GM12878 (cell line): ENCODE data around the gene FAM25G. TPM values are rescaled to one million over a fixed set of nuclear protein-coding genes. Genes with fewer than 3 reads are reported as not detected.

Source experiments
- ATAC-seq: fragments of 200-7000 bp; cut with Tn5 transposase; 3 replicates; pipeline ENCODE4 v1.9.1; 2020; ENCODE audit warnings: mild to moderate bottlenecking, moderate library complexity
- BruUV-seq: library from RNA; stranded (reverse); fragments of 400-500 nt; replicated peaks from 2 replicates; lab custom pipeline; 2021; lab: Mats Ljungman, UMichigan
- CTCF ChIA-PET: fragments of 300-600 bp; sonication (Branson Sonifier 250); formaldehyde crosslinking; extraction: SDS; loops from one replicate; lab custom pipeline; 2021; ENCODE audit warnings: inconsistent platforms; lab: Yijun Ruan, JAX
- POLR2A ChIA-PET: fragments of 350-600 bp; formaldehyde crosslinking; extraction: SDS; loops from one replicate; lab custom pipeline; 2021; ENCODE audit warnings: inconsistent platforms; lab: Charles Lee
- RAD21 ChIA-PET: fragments of 300-600 bp; sonication (Branson Sonifier 250); formaldehyde crosslinking; loops from one replicate; lab custom pipeline; 2023; ENCODE audit warnings: antibody characterized with exemption; ENCODE audit not compliant: unreplicated experiment; lab: Charles Lee
- SMC1A ChIA-PET: fragments of 300-600 bp; sonication (Branson Sonifier 250); formaldehyde crosslinking; loops from one replicate; lab custom pipeline; 2023; ENCODE audit not compliant: unreplicated experiment, uncharacterized antibody; lab: Charles Lee
- DNase-seq: peaks from one replicate; pipeline ENCODE4 v3.0.0-alpha.2; 2011; ENCODE audit warnings: low read depth, low spot score
- FAIRE-seq: peaks from 3 replicates; lab custom pipeline; 2011; peaks lifted over from hg19 to GRCh38; lab: Jason Lieb, UNC
- H2AFZ ChIP-seq: 2 replicates; pipeline ENCODE4 v1.6.0; 2011; ENCODE audit warnings: low read depth, low read length, control low read depth; ENCODE audit not compliant: control insufficient read depth
- H3K27ac ChIP-seq: 2 replicates; pipeline ENCODE4 v1.5.1; 2011; ENCODE audit warnings: control low read depth; ENCODE audit not compliant: control insufficient read depth, insufficient read depth
- H3K27me3 ChIP-seq, 2 experiments: replicated peaks in 1 of 2; 2 replicates each; pipeline versions ENCODE4 v1.6.0 to v1.6.1; 2011; ENCODE audit warnings: low read length in 1 of 2; ENCODE audit not compliant: control insufficient read depth in 2 of 2, insufficient read depth in 2 of 2
- H3K36me3 ChIP-seq, 2 experiments: 2 replicates each; pipeline ENCODE4 v1.5.1; 2011; ENCODE audit warnings: low read length in 1 of 2; ENCODE audit not compliant: control insufficient read depth in 2 of 2, insufficient read depth in 2 of 2
- H3K4me1 ChIP-seq: 2 replicates; pipeline ENCODE4 v1.6.1; 2011; ENCODE audit warnings: mild to moderate bottlenecking, low read length, moderate library complexity, mixed read lengths; ENCODE audit not compliant: control insufficient read depth, insufficient read depth
- H3K4me2 ChIP-seq: 2 replicates; pipeline ENCODE4 v1.6.0; 2011; ENCODE audit warnings: control low read depth; ENCODE audit not compliant: control insufficient read depth, insufficient read depth
- H3K4me3 ChIP-seq: fragments of 200-600 bp; sonication (generic); 2 replicates; pipeline ENCODE4 v1.5.1; 2016
- H3K79me2 ChIP-seq: 2 replicates; pipeline ENCODE4 v1.6.0; 2011; ENCODE audit warnings: low read length; ENCODE audit not compliant: control insufficient read depth, insufficient read depth
- H3K9ac ChIP-seq: 2 replicates; pipeline ENCODE4 v1.8.0; 2011; ENCODE audit warnings: low read length, control low read depth, mixed read lengths; ENCODE audit not compliant: control insufficient read depth, insufficient read depth
- H3K9me3 ChIP-seq: replicated peaks from 3 replicates; pipeline ENCODE4 v1.5.1; 2011; ENCODE audit warnings: mild to moderate bottlenecking, low read length; ENCODE audit not compliant: control insufficient read depth, insufficient read depth
- H4K20me1 ChIP-seq: 2 replicates; pipeline ENCODE4 v1.6.0; 2011; ENCODE audit not compliant: control insufficient read depth, insufficient read depth
- BRCA1 ChIP-seq: IDR thresholded peaks from 2 replicates; pipeline ENCODE4 v1.6.1; 2011; ENCODE audit warnings: low read depth, low read length, improper control_type of control experiment
- CHD2 ChIP-seq: IDR thresholded peaks from 2 replicates; pipeline ENCODE4 v1.6.1; 2011; ENCODE audit warnings: low read depth, low read length, improper control_type of control experiment, borderline replicate concordance
- HDGF ChIP-seq: fragments of 450-650 bp; IDR thresholded peaks from 2 replicates; pipeline ENCODE4 v1.6.1; 2016; ENCODE audit warnings: antibody characterized with exemption
- NFYA ChIP-seq: IDR thresholded peaks from 2 replicates; pipeline ENCODE4 v1.6.1; 2011; ENCODE audit warnings: low read depth, mild to moderate bottlenecking, low read length, improper control_type of control experiment, borderline replicate concordance
- NFYB ChIP-seq: IDR thresholded peaks from 2 replicates; pipeline ENCODE4 v1.6.1; 2011; ENCODE audit warnings: low read depth, mild to moderate bottlenecking, low read length, improper control_type of control experiment, moderate library complexity; ENCODE audit not compliant: insufficient read depth
- NR2C2 ChIP-seq: IDR thresholded peaks from 2 replicates; pipeline ENCODE4 v1.6.1; 2011; ENCODE audit warnings: borderline replicate concordance, low read depth; ENCODE audit not compliant: control insufficient read depth, insufficient read length
- NR2F1 ChIP-seq: fragments of 450-650 bp; conservative IDR thresholded peaks from 2 replicates; pipeline ENCODE4 v1.6.1; 2017; ENCODE audit warnings: mild to moderate bottlenecking
- PAX5 ChIP-seq: IDR thresholded peaks from 2 replicates; pipeline ENCODE4 v1.6.1; 2011; ENCODE audit warnings: low read depth, low read length, borderline replicate concordance
- POLR2A ChIP-seq: IDR thresholded peaks from 2 replicates; pipeline ENCODE4 v1.6.1; 2011; ENCODE audit warnings: low read depth, mild to moderate bottlenecking, low read length
- RBBP5 ChIP-seq: fragments of 200-600 bp; sonication (generic); conservative IDR thresholded peaks from 2 replicates; pipeline ENCODE4 v1.6.1; 2016
- SIX5 ChIP-seq: IDR thresholded peaks from 2 replicates; pipeline ENCODE4 v1.6.1; 2011; ENCODE audit warnings: mild to moderate bottlenecking, low read depth, low read length, moderate library complexity; ENCODE audit not compliant: severe bottlenecking
- whole genome bisulfite sequencing: methylation state at CpG from one replicate; pipeline ENCODE4 v1.1.6; 2016; ENCODE audit warnings: low lambda C conversion rate; ENCODE audit not compliant: insufficient replicate concordance, insufficient coverage; ENCODE audit errors: missing lambda C conversion rate; 5-methylcytosine and 5-hydroxymethylcytosine counted together
- in situ Hi-C: fragments of 300-500 bp; cut with MboI; formaldehyde crosslinking; loops from 9 replicates; pipeline ENCODE4 v1.14.3; 2018; ENCODE audit warnings: mixed read lengths
- intact Hi-C: fragments of 100-400 bp; cut with micrococcal nuclease; formaldehyde crosslinking; loops from one replicate; pipeline ENCODE4 v1.14.2; 2022; ENCODE audit not compliant: unreplicated experiment
- polyA plus RNA-seq, 11 experiments: library from polyadenylated mRNA; depleted of rRNA in 4 of 11; unstranded in 6 of 11; stranded (reverse) in 5 of 11; fragments of >200 nt; fragmentation: Nextera tagmentation in 4 of 11; fragmentation: Illumina TruSeq in 1 of 11; extraction: Ambion mirVana in 4 of 11; extraction: Trizol in 1 of 11; gene quantifications; 1 replicate in 1 of 11; 2 replicates in 10 of 11; pipeline versions ENCODE4 v1.2.1 to v1.2.3, GENCODE V29; 2011 to 2016; ENCODE audit warnings: inconsistent platforms in 2 of 11, missing spikeins in 2 of 11, low read depth in 1 of 11
- total RNA-seq, 4 experiments: library from RNA; depleted of rRNA in 3 of 4; stranded (reverse); fragments of >200 nt in 3 of 4; fragmentation: Illumina TruSeq in 1 of 4; extraction: Trizol in 1 of 4; gene quantifications; 2 replicates each; pipeline versions ENCODE4 v1.2.1 to v1.2.3, GENCODE V29; 2013 to 2021
- TF ChIP-seq, protein P1 (sequence below): fragments of 150-350 bp; IDR thresholded peaks from 2 replicates; pipeline ENCODE4 v1.6.1; 2016; ENCODE audit warnings: low read depth, low read length
- TF ChIP-seq, protein P2 (sequence below): fragments of 450-650 bp; conservative IDR thresholded peaks from 2 replicates; pipeline ENCODE4 v1.6.1; 2017; ENCODE audit warnings: mild to moderate bottlenecking, moderate library complexity
- TF ChIP-seq, protein P3 (sequence below): fragments of 450-650 bp; IDR thresholded peaks from 2 replicates; pipeline ENCODE4 v1.6.1; 2016; ENCODE audit warnings: mild to moderate bottlenecking, moderate library complexity, borderline replicate concordance

The FAM25G gene
- total and polyA plus RNA-seq, 10 of the 15 experiments (the other 5 are each of a cell fraction or from before 2014, with no cell fraction given) = not detected

DNA sequence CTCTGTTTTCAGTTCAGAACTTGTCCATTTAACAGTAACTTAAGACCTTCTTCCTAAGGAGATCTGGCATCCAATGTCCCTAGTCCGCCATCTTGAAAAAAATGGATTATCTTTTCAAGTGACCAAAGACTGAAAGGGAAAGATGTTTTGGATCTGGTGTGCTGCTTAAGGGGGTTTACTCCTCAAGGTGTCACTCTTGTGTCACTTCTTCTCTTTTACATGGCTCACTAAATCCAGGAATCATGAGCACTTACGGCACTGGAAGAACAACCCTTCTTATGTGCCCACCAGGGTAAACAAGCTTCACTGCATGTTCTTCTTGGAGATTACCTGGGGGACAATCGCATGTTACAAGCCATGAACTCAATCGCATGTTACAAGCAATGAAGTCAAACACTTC is 51.3 kb downstream of the FAM25G start:
- H3K4me3 ChIP-seq = no peak overlapping the region
- H4K20me1 ChIP-seq = no peaks in the 10 kb centered on the region
- H3K4me2 ChIP-seq = no peak overlapping the region
- DNase-seq (no peak), ATAC-seq (no peak), FAIRE-seq (no peak)
- ChIA-PET CTCF (no interaction called here), POLR2A (no interaction called here), SMC1A (interaction anchor here (1.0 kb wide), 1 partner anchor 9 kb away, joined by 3 read pairs; no protein-coding TSS in a partner anchor), RAD21 (no interaction called here)
- WGBS = 41% methylated on average over 4 of the region's 4 CpGs
- no peak overlapping the region for H3K9ac ChIP-seq
- H3K27me3 ChIP-seq = peaks cover 0 to 2% of the 10 kb centered on the region in 2 experiments; a peak in 2 of 4 replicates
- no peaks in the 10 kb centered on the region for H3K36me3 ChIP-seq
- TF ChIP-seq RBBP5 (no peak), NR2C2 (no peak), POLR2A (no peak), SIX5 (no peak), NR2F1 (no peak), BRCA1 (no peak), NFYB (no peak), NFYA (no peak), CHD2 (no peak), PAX5 (no peak), HDGF (no peak)
- TF ChIP-seq, protein P1, sequence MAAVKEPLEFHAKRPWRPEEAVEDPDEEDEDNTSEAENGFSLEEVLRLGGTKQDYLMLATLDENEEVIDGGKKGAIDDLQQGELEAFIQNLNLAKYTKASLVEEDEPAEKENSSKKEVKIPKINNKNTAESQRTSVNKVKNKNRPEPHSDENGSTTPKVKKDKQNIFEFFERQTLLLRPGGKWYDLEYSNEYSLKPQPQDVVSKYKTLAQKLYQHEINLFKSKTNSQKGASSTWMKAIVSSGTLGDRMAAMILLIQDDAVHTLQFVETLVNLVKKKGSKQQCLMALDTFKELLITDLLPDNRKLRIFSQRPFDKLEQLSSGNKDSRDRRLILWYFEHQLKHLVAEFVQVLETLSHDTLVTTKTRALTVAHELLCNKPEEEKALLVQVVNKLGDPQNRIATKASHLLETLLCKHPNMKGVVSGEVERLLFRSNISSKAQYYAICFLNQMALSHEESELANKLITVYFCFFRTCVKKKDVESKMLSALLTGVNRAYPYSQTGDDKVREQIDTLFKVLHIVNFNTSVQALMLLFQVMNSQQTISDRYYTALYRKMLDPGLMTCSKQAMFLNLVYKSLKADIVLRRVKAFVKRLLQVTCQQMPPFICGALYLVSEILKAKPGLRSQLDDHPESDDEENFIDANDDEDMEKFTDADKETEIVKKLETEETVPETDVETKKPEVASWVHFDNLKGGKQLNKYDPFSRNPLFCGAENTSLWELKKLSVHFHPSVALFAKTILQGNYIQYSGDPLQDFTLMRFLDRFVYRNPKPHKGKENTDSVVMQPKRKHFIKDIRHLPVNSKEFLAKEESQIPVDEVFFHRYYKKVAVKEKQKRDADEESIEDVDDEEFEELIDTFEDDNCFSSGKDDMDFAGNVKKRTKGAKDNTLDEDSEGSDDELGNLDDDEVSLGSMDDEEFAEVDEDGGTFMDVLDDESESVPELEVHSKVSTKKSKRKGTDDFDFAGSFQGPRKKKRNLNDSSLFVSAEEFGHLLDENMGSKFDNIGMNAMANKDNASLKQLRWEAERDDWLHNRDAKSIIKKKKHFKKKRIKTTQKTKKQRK = no peak
- TF ChIP-seq, protein P2, sequence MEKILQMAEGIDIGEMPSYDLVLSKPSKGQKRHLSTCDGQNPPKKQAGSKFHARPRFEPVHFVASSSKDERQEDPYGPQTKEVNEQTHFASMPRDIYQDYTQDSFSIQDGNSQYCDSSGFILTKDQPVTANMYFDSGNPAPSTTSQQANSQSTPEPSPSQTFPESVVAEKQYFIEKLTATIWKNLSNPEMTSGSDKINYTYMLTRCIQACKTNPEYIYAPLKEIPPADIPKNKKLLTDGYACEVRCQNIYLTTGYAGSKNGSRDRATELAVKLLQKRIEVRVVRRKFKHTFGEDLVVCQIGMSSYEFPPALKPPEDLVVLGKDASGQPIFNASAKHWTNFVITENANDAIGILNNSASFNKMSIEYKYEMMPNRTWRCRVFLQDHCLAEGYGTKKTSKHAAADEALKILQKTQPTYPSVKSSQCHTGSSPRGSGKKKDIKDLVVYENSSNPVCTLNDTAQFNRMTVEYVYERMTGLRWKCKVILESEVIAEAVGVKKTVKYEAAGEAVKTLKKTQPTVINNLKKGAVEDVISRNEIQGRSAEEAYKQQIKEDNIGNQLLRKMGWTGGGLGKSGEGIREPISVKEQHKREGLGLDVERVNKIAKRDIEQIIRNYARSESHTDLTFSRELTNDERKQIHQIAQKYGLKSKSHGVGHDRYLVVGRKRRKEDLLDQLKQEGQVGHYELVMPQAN = no peak
- TF ChIP-seq, protein P3, sequence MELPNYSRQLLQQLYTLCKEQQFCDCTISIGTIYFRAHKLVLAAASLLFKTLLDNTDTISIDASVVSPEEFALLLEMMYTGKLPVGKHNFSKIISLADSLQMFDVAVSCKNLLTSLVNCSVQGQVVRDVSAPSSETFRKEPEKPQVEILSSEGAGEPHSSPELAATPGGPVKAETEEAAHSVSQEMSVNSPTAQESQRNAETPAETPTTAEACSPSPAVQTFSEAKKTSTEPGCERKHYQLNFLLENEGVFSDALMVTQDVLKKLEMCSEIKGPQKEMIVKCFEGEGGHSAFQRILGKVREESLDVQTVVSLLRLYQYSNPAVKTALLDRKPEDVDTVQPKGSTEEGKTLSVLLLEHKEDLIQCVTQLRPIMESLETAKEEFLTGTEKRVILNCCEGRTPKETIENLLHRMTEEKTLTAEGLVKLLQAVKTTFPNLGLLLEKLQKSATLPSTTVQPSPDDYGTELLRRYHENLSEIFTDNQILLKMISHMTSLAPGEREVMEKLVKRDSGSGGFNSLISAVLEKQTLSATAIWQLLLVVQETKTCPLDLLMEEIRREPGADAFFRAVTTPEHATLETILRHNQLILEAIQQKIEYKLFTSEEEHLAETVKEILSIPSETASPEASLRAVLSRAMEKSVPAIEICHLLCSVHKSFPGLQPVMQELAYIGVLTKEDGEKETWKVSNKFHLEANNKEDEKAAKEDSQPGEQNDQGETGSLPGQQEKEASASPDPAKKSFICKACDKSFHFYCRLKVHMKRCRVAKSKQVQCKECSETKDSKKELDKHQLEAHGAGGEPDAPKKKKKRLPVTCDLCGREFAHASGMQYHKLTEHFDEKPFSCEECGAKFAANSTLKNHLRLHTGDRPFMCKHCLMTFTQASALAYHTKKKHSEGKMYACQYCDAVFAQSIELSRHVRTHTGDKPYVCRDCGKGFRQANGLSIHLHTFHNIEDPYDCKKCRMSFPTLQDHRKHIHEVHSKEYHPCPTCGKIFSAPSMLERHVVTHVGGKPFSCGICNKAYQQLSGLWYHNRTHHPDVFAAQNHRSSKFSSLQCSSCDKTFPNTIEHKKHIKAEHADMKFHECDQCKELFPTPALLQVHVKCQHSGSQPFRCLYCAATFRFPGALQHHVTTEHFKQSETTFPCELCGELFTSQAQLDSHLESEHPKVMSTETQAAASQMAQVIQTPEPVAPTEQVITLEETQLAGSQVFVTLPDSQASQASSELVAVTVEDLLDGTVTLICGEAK = no peak
- no peaks in the 10 kb centered on the region for H3K9me3 ChIP-seq
- intact Hi-C loops = no loop called here
- no TSS peak for BruUV-seq
- no peak overlapping the region for H3K27ac ChIP-seq
- in situ Hi-C loops = no loop called here
- H2AFZ ChIP-seq = no peak overlapping the region
- no peaks in the 10 kb centered on the region for H3K79me2 ChIP-seq
- H3K4me1 ChIP-seq = no peaks in the 10 kb centered on the region
